ENCODE data around the gene OR1M1. TPM values are rescaled to one million over a fixed set of nuclear protein-coding genes. Genes with fewer than 3 reads are reported as not detected.
"Not testable (repeated sequence)": the region's sequence is repeated elsewhere in the genome, so short reads cannot be mapped to it uniquely, and the experiment has no call there.

The OR1M1 gene
- total RNA-seq, 4 donors from 2014 or later = not detected

- no peak for DNase-seq
- H3K27me3 ChIP-seq = no peaks in the 10 kb centered on the region
- intact Hi-C loops (cut with DNase I) = no loop called here
- H3K36me3 ChIP-seq = no peaks in the 10 kb centered on the region
- no peak overlapping the region for H3K27ac ChIP-seq
- H3K4me3 ChIP-seq (replicated peaks in 1 of 3) = no peak overlapping the region
- H3K9me3 ChIP-seq = no peaks in the 10 kb centered on the region
- H3K4me1 ChIP-seq = no peaks in the 10 kb centered on the region
- WGBS, 2 donors = 84 to 91% methylated on average over 5 of the region's 5 CpGs
- TF ChIP-seq CTCF (IDR thresholded peaks at IDR 0.05) (no peak), POLR2A (IDR thresholded peaks at IDR 0.05) (no peak)
Observed at GRCh38 chr19:9043524-9043923, 43.3 kb upstream of the OR1M1 start.

- Histone ChIP-seq H3K4me1 (no peaks in the 10 kb centered on the region), H3K9me3 (no peaks in the 10 kb centered on the region), H3K4me3 (replicated peaks in 1 of 3) (no peak overlapping the region), H3K27me3 (no peaks in the 10 kb centered on the region), H3K36me3 (no peaks in the 10 kb centered on the region), H3K27ac (no peak overlapping the region)
- TF ChIP-seq CTCF (IDR thresholded peaks at IDR 0.05) (no peak), POLR2A (IDR thresholded peaks at IDR 0.05) (no peak)
- DNase-seq = no peak
- intact Hi-C loops (cut with DNase I) = no loop called here
- 61 to 66% methylated on average over 3 of the region's 3 CpGs for WGBS, 2 donors
Observed at GRCh38 chr19:9044449-9044848, 42.4 kb upstream of the OR1M1 start.

GRCh38 chr19:9046694-9047093 is 40.2 kb upstream of the OR1M1 start:
- no peak for DNase-seq

GRCh38 chr19:9052894-9053293 is 34.0 kb upstream of the OR1M1 start:
- Histone ChIP-seq H3K36me3 (no peaks in the 10 kb centered on the region), H3K4me3 (replicated peaks in 1 of 3) (no peak overlapping the region), H3K27ac (no peak overlapping the region), H3K9me3 (no peaks in the 10 kb centered on the region), H3K27me3 (no peaks in the 10 kb centered on the region), H3K4me1 (no peaks in the 10 kb centered on the region)
- intact Hi-C loops (cut with DNase I) = no loop called here
- WGBS, 2 donors = 83 to 91% methylated on average over 4 of the region's 4 CpGs
- TF ChIP-seq CTCF (IDR thresholded peaks at IDR 0.05) (no peak), POLR2A (IDR thresholded peaks at IDR 0.05) (no peak)
- no peak for DNase-seq

More at GRCh38 chr19:9046694-9047093, 40.2 kb upstream of the OR1M1 start:
- H3K36me3 ChIP-seq = no peaks in the 10 kb centered on the region
- no peak overlapping the region for H3K27ac ChIP-seq
- intact Hi-C loops (cut with DNase I) = no loop called here
- TF ChIP-seq POLR2A (IDR thresholded peaks at IDR 0.05) = no peak
- TF ChIP-seq CTCF (IDR thresholded peaks at IDR 0.05) = no peak
- WGBS, 2 donors = 55 to 63% methylated on average over 4 of the region's 4 CpGs
- no peaks in the 10 kb centered on the region for H3K4me1 ChIP-seq
- no peaks in the 10 kb centered on the region for H3K9me3 ChIP-seq
- no peaks in the 10 kb centered on the region for H3K27me3 ChIP-seq
- no peak overlapping the region for H3K4me3 ChIP-seq (replicated peaks in 1 of 3)

GRCh38 chr19:9053674-9054073 is 33.2 kb upstream of the OR1M1 start:
- H3K4me1 ChIP-seq; H3K27me3 ChIP-seq; H3K27ac ChIP-seq; H3K4me3 ChIP-seq (replicated peaks in 1 of 3); DNase-seq; H3K9me3 ChIP-seq; intact Hi-C loops (cut with DNase I); H3K36me3 ChIP-seq: not testable (repeated sequence)
- WGBS, 2 donors = 96 to 98% methylated on average over 6 of the region's 6 CpGs

GRCh38 chr19:9054207-9054606 is 32.7 kb upstream of the OR1M1 start:
- Histone ChIP-seq H3K4me1 (no peaks in the 10 kb centered on the region), H3K9me3 (no peaks in the 10 kb centered on the region), H3K27me3 (no peaks in the 10 kb centered on the region), H3K4me3 (replicated peaks in 1 of 3) (no peak overlapping the region), H3K27ac (no peak overlapping the region), H3K36me3 (no peaks in the 10 kb centered on the region)
- no peak for TF ChIP-seq CTCF (IDR thresholded peaks at IDR 0.05)
- TF ChIP-seq POLR2A (IDR thresholded peaks at IDR 0.05) = no peak
- WGBS, 2 donors = 78 to 80% methylated on average over 8 of the region's 8 CpGs
- intact Hi-C loops (cut with DNase I) = no loop called here
- DNase-seq = no peak
